Motor neuron (in vitro differentiated cells): ENCODE measurements around the gene AMBRA1. TPM values are rescaled to one million over a fixed set of nuclear protein-coding genes. Genes with fewer than 3 reads are reported as not detected.

Experiments
- ATAC-seq, 8 experiments: fragments of 200-7000 bp; cut with Tn5 transposase; replicated peaks in 6 of 8; 2 replicates each; pipeline ENCODE4 v1.8.0; 2021; ENCODE audit warnings: mild to moderate bottlenecking in 8 of 8, moderate library complexity in 8 of 8
- H3K27ac ChIP-seq, 2 donors: fragments of 250-450 bp; sonication (Bioruptor Pico); 2 replicates each; pipeline ENCODE4 v1.9.0; 2021; ENCODE audit warnings: antibody characterized with exemption in 2 of 2, mild to moderate bottlenecking in 2 of 2, moderate library complexity in 1 of 2
- H3K4me1 ChIP-seq, 2 donors: fragments of 250-450 bp; sonication (Bioruptor Pico); replicated peaks in 1 of 2; 2 replicates each; pipeline ENCODE4 v1.6.1; 2021; ENCODE audit warnings: antibody characterized with exemption in 2 of 2, mild to moderate bottlenecking in 2 of 2, moderate library complexity in 1 of 2
- H3K4me3 ChIP-seq, 5 donors: fragments of 250-450 bp; sonication (Bioruptor Pico); 2 replicates each; pipeline ENCODE4 v1.9.0; 2021; ENCODE audit warnings: antibody characterized with exemption in 5 of 5, mild to moderate bottlenecking in 5 of 5, moderate library complexity in 4 of 5
- WGBS, 10 experiments: fragments of 450-650 bp; shearing (Covaris generic); methylation state at CpG; one replicate each; pipeline ENCODE4 v1.0.0; 2022; 5-methylcytosine and 5-hydroxymethylcytosine counted together
- in situ Hi-C, 9 experiments: fragments of 400-800 bp; cut with MboI; loops; one replicate each; pipeline ENCODE4 v1.15.0; 2021; ENCODE audit warnings: low sequenced_read_pairs in 9 of 9, low pct_unique_long_range_greater_than_20kb in 2 of 9; ENCODE audit not compliant: unreplicated experiment in 9 of 9
- total RNA-seq, 8 experiments: library from RNA; unstranded; fragments of 300-600 nt; gene quantifications; 2 replicates each; pipeline versions ENCODE4 v1.2.3 to v1.2.4, GENCODE V29; 2022

Gene AMBRA1
- total RNA-seq, 8 experiments from 2014 or later, result 20.2 to 44.3 (median 24.9) TPM

- H3K4me1 ChIP-seq, result peaks cover 14 to 16% of the 10 kb centered on the region in 2 donors
- 20 to 100% (median 52%) methylated on average over 1 to 2 of the region's 3 CpGs; no CpG with 5 or more reads in 4 of the 10 experiments for WGBS, 10 experiments
- no peak overlapping the region for H3K4me3 ChIP-seq
- in situ Hi-C loops, result no loop called here
- H3K27ac ChIP-seq, result peak overlapping the region in 1 of 2 donors; percentile 21
- ATAC-seq, result peak in 5 of 8 experiments; percentile 53 to 61 (median 57)
These were observed 136.8 kb downstream of the AMBRA1 start for GRCh38 chr11:46457021-46457420.

DNA sequence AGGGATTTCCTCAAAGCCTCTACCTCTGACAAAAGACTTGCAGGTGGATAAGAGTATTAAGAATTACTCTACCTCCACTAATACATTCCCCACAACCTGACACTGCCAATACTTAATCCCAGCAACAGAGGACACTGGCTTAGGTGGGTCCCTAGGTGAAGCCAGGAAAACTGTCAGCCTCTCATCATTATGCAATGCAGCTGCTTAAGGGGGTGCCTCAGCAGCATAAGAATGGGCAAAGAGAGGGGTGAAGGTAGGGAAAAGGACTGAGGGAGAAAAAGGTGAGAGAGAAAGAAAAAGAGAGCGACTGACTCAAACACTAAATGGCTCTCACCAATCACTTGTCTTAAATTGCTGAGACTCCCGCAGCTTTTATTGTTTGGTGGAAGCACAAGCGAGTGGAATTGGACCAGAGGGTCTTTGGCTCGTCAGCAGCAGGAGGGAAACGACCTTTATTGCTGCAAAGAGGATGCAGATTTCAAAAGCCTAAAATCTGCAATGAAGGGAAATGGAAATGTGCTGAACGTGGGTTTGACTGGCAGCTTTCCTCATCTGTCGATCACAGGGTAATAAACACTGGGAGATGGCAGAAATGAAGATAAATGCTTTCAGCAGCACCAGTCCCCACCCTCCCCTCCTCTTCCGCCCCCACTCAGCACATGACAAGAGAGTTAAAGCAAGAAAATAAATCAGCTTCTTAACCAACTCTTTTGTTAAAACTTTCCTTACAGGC is 137.4 kb downstream of the AMBRA1 start:
- in situ Hi-C loops, result no loop called here

DNA sequence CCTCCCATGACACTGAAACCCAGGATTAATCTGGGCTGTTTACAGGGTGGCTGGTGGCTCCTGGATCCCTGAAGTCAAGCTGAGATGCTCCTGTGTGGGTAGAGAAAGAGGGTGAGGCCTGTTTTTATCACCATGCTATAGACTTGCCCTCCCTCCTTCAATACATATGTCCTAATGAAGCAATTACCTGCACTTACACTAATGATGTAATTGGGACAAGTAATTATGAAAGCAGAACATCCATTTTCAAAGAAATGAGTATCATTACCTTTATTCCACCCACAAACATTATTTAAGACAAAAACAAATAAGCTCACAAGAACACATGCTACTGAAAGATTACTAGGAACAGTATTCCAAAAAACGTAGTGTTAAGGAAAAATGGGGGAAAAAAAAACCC is 138.0 kb downstream of the AMBRA1 start:
- Histone ChIP-seq H3K27ac (no peak overlapping the region), H3K4me1 (peaks cover 16% of the 10 kb centered on the region in 2 donors), H3K4me3 (no peak overlapping the region)
- WGBS, 10 experiments, result 45 to 100% (median 67%) methylated on average over 1 of the region's 1 CpG; no CpG with 5 or more reads in 3 of the 10 experiments
- in situ Hi-C loops, result no loop called here
- ATAC-seq, result no peak

More for the DNA sequence above, 137.4 kb downstream of the AMBRA1 start:
- Histone ChIP-seq H3K27ac (no peak overlapping the region), H3K4me3 (no peak overlapping the region), H3K4me1 (peaks cover 16% of the 10 kb centered on the region in 2 donors)
- 17 to 92% (median 20%) methylated on average over 2 to 7 of the region's 8 CpGs; no CpG with 5 or more reads in 3 of the 10 experiments for WGBS, 10 experiments
- ATAC-seq, result peak in 5 of 8 experiments; percentile 21 to 47 (median 32)

- ATAC-seq, result peak in 1 of 8 experiments; percentile 40
- Histone ChIP-seq H3K27ac (no peak overlapping the region), H3K4me3 (no peak overlapping the region), H3K4me1 (peaks cover 16% of the 10 kb centered on the region in 2 donors)
- in situ Hi-C loops, result no loop called here
- 38 to 96% (median 90%) methylated on average over 1 to 4 of the region's 4 CpGs; no CpG with 5 or more reads in 1 of the 10 experiments for WGBS, 10 experiments
These were observed 140.8 kb downstream of the AMBRA1 start for GRCh38 chr11:46452918-46453517.

DNA sequence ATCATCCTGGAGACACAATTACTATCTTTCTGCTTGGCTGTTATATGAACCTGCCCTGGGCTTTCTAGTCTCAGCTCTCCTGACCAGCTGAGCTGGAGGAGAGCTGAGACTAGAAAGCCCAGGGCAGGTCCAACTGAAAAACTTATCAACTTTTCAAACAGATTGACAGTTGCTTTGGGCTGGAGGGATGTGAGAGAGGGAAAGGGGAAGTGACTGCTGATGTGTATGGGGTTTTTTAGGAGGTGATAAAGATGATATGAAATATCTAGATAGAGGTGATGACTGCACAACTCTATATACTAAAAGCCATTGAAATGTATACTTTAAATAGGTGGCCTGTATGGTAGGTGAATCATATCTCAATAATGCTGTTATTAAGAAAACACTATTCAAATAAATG is 142.1 kb downstream of the AMBRA1 start:
- H3K4me3 ChIP-seq, result no peak overlapping the region
- peaks cover 8 to 9% of the 10 kb centered on the region in 2 donors for H3K4me1 ChIP-seq
- no peak for ATAC-seq
- H3K27ac ChIP-seq, result no peak overlapping the region
- in situ Hi-C loops, result no loop called here

DNA sequence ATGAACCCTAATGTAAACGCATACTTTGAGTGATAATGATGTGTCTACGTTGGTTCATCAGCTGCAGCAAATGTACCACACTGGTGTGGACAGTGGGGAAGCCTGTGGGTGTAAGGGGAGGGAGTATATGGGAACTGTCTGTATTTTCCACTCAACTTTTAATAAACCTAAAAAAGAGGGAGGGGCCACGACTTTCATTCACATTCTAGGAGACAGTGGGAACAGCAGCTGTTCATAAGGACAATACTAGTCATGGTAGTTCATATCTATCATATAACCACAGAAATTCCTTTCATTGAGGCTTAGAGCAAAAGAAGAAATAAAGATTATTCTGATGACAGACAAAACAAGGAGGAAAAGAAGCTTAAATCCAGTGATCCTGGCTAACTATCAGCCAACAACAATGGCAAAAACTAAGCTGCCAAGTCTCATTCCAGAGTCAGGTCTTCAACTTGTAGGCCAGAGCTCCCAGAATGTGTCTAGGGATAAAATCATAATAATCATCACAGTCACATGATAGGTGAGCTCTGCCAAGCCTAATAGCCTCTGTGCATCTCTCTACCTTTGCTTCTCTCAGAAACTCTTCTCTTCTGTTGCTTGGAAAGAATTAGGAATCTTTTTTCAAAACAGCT is 142.9 kb downstream of the AMBRA1 start:
- peak in 1 of 8 experiments; percentile 39 for ATAC-seq

GRCh38 chr11:46447544-46447943 is 146.3 kb downstream of the AMBRA1 start:
- WGBS, 10 experiments, result 86 to 100% (median 96%) methylated on average over 1 to 2 of the region's 2 CpGs; no CpG with 5 or more reads in 7 of the 10 experiments
- H3K4me3 ChIP-seq, result no peak overlapping the region
- H3K4me1 ChIP-seq, result peaks cover 2 to 13% of the 10 kb centered on the region in 2 donors
- H3K27ac ChIP-seq, result no peak overlapping the region
- in situ Hi-C loops, result no loop called here
- no peak for ATAC-seq

More for the DNA sequence above, 142.9 kb downstream of the AMBRA1 start:
- H3K4me3 ChIP-seq, result no peak overlapping the region
- WGBS, 10 experiments, result 40 to 100% (median 69%) methylated on average over 1 to 3 of the region's 3 CpGs; no CpG with 5 or more reads in 1 of the 10 experiments
- H3K4me1 ChIP-seq, result peaks cover 0 to 2% of the 10 kb centered on the region in 2 donors
- no peak overlapping the region for H3K27ac ChIP-seq
- in situ Hi-C loops, result no loop called here

- no peak overlapping the region for H3K27ac ChIP-seq
- H3K4me1 ChIP-seq, result peaks cover 0 to 13% of the 10 kb centered on the region in 2 donors
- peak in 4 of 8 experiments; percentile 31 to 88 (median 72) for ATAC-seq
These were observed 147.7 kb downstream of the AMBRA1 start for GRCh38 chr11:46445920-46446771.

DNA sequence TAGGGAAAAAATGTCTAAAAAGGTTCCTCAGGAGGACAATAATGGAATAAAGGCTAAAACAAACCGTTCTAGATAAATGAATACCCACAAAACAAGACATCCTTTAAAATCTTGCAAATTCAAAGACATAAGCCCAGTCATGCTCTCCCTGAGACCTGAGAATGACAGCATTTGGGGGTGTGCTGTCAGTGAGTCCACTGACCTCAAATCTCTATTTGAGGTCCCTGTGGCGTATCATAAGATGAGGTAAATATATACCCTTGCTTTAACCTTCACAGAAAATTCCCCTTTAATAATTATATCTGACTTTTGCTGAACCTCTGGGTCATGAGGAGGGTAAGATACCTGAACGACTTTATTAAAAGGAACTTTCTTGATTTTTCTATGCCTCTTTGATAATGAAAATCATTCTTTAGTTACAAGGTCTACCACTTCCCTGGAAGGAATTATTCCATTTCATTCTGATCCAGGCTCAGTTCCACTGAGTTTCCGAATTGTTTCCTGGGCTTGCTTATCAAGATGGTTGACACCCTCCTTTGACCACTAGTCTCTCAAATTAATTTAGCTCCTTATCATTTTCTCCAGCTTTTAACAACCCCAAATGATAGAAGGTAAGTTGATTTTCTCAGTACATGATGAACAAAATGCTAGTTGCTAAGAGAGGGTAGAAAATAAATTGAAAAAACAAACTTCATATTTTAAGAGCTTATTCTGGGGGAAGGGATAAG is 148.5 kb downstream of the AMBRA1 start:
- Histone ChIP-seq H3K4me1 (peaks cover 0 to 13% of the 10 kb centered on the region in 2 donors), H3K27ac (no peak overlapping the region), H3K4me3 (no peak overlapping the region)
- no peak for ATAC-seq
- 79 to 100% (median 85%) methylated on average over 2 to 4 of the region's 4 CpGs for WGBS, 10 experiments
- in situ Hi-C loops, result no loop called here

More at GRCh38 chr11:46445920-46446771, 147.7 kb downstream of the AMBRA1 start:
- WGBS, 10 experiments, result 7 to 100% (median 65%) methylated on average over 1 to 4 of the region's 4 CpGs; no CpG with 5 or more reads in 1 of the 10 experiments
- H3K4me3 ChIP-seq, result no peak overlapping the region
- in situ Hi-C loops, result no loop called here

DNA sequence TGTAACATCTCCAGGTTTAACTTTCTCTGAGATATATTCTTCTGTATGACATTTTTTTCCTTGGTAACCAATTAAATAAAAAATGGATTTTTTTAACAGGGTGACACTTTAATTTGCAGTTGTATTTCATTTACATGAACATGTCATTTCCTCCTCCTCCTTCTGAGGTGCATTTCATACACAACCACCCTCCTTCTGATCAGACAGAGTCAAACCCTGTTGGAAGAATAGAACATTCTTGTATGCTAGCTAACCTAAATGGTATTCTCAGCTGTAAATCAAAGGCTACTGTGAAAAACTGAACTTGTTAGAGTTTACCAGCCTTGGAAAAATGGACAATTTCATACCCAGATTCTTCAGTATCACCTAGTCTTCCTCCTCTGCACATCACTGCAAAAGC is 149.5 kb downstream of the AMBRA1 start:
- peak in 2 of 8 experiments; percentile 38 to 47 for ATAC-seq
- in situ Hi-C loops, result no loop called here
- Histone ChIP-seq H3K27ac (no peak overlapping the region), H3K4me1 (peaks cover 0 to 13% of the 10 kb centered on the region in 2 donors), H3K4me3 (no peak overlapping the region)

DNA sequence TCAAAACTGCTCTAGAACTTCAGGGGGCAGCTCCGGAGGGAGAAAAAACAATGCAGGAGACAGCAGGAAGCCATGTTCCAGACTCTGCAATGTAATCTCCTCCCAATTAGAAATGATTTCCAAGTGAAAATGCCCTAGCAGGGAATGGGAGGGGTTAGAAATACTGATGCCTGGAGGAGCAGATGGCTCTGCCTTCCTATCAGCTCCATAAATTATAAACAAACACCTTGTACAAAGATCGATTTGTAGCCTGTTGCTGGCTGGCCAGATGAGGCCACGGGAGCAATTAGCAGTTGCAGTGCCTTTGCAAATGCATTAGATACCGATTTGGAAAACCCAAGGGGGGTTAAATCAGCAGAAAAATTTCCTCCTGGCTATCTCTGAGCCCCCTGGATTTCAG is 155.6 kb downstream of the AMBRA1 start:
- H3K27ac ChIP-seq, result no peak overlapping the region
- H3K4me1 ChIP-seq, result peaks cover 8 to 17% of the 10 kb centered on the region in 2 donors
- H3K4me3 ChIP-seq, result no peak overlapping the region
- ATAC-seq, result peak; percentile 35 to 84 (median 68)
- WGBS, 10 experiments, result 15 to 97% (median 48%) methylated on average over 1 to 4 of the region's 4 CpGs; no CpG with 5 or more reads in 1 of the 10 experiments
- in situ Hi-C loops, result no loop called here

GRCh38 chr11:46437122-46437689 is 156.6 kb downstream of the AMBRA1 start:
- ATAC-seq, result peak in 2 of 8 experiments; percentile 62 to 82
- WGBS, 10 experiments, result 31 to 100% (median 84%) methylated on average over 1 to 6 of the region's 6 CpGs; no CpG with 5 or more reads in 1 of the 10 experiments
- Histone ChIP-seq H3K4me1 (peaks cover 8 to 17% of the 10 kb centered on the region in 2 donors), H3K4me3 (no peak overlapping the region), H3K27ac (no peak overlapping the region)
- in situ Hi-C loops, result no loop called here
